GM21786 (cell line): ENCODE data around the gene NDNF.

Source experiments
- ATAC-seq: cut with Tn5 transposase; IDR thresholded peaks from one replicate; pipeline ENCODE4 v1.9.1; 2021; ENCODE audit not compliant: unreplicated experiment

NDNF gene

DNA sequence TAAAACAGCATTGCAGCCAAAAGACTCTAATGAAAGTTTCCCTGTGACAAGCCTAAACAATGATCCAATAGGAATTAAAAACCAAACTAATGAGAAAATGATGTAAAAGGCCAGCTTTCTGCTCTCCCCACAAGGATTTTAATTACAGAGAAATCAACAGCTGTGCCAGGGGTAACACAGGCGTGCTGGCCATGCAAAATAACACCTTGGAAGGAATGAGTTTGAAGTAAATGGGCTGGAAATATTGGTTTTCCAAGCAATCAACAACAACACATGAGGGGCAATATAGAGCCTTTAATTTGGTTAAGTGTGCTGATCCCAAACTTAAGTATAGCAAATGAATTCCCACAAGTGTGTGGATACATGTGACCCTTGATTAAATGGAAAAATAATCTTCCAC lies 56.9 kb downstream of the NDNF start:
- ATAC-seq: no peak

DNA sequence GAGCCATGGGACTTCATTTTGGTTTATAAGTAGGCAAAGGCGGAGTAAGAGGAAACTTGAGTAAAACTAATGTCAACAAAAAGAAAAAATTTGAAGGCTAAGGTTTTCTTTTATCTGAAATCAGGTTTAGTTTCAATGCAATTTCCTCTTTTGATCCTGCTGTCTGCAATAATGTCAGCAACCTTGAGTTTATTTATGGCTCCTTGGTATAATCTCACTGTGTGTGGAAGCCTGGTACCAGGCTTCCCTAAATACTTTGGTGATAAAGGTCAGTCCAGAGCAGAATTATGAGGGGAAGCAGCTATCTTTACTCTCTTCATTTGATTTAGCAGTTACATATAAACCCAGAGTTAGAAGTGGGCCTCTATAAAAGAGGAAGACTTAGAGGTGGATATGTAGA lies 57.8 kb downstream of the NDNF start:
- no peak for ATAC-seq

DNA sequence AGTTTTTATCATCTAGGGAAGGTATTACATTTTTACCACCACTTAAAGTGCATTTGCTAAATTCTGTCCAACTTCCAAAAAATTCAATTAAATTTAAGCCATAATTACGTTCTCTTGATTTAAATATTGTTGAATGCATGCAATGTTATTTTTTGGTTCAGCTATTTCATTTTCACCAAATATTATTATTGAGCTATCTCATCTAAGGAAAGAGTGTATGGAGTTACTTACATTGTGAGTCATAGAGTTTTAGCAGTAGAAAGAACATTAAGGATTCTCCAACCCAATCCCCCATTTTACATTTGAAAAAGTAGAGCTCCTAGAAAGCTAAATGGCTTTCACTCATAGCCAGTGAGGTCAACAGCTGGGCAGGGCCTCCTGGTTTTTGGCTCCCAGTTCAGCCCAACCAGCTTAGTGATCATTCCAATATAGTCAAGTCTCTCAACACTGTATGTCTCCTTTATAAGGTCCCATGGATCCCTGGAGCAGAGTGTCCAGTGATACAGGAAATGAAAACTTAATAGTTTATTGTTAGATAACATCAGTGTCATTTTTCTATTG lies 60.5 kb downstream of the NDNF start:
- no peak for ATAC-seq

DNA sequence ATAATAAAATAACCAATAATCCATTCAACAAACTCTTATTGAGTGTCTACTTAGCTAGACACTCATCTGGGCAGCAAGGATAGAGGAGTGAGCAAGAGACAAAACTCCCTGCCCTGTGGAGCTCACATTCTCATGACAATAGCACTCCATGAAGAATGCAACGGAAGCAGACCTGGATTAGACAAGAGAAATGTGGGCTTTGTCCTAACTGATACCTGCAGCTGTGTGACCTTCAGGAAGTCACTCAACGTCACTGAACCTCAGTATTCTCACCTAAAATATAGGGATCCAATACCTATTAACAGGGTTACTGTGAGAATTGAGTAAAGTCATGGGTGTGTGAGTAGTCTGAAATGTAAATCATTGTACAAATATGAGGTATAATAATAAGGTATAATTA lies 61.2 kb downstream of the NDNF start:
- ATAC-seq: no peak

- no peak for ATAC-seq
These were observed 62.5 kb downstream of the NDNF start for GRCh38 chr4:121009578-121010478.

DNA sequence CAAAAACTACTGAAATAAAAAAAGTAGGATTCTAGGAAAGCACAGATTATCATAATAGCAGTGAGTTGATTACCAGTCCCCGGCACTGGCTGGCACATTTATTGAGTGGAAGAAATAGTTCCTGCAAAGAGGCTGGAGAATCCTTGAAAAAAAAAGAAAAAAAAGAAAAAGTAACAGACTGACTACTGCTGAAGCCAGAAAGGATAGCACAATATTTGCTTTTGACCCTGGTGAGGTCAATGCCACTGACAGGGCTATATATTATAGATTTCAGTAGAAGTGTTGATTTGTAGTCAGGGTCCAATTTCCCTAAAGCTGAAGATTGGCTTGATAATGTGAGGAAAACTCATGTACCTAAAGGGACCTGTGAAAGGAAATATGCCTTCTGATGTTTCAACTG lies 64.7 kb downstream of the NDNF start:
- no peak for ATAC-seq

DNA sequence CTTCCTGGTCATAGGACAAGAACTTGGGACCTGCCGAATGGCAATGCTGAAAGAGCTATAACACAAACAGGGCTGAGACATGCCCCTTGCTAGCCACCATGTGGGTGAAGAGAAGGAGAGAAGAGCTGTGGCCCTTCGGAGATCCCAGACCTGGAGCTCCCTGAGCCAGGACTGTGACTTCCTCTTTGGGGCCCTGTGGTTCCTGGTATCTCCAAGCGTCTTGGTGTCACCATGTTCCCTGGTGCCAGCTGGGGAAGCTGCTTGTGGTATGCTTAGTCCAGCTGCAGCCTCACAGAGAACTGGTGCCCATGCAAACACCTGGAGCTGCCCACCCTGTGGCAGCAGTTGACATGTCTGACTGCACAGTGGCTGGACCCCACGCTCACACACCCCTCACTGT lies 68.5 kb downstream of the NDNF start:
- ATAC-seq: no peak

- ATAC-seq: no peak
These were observed 76.9 kb downstream of the NDNF start for GRCh38 chr4:120995266-120996010.

DNA sequence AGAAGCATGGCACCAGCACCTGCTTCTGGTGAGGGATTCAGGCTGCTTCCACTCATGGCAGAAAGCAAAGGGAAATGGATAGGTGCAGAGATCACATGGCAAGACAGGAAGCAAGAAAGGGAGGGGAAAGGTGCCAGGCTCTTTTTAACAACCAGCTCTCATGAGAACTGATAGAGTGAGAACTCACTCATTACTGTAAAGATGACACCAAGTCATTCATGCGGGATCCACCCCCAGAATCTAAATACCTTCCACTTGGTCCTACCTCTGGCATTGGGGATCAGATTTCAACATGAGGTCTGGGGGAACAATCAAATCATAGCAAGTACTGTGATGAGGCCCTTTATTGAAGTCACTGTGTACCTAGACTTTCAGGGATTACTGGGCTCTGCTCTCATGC lies 77.8 kb downstream of the NDNF start:
- no peak for ATAC-seq

DNA sequence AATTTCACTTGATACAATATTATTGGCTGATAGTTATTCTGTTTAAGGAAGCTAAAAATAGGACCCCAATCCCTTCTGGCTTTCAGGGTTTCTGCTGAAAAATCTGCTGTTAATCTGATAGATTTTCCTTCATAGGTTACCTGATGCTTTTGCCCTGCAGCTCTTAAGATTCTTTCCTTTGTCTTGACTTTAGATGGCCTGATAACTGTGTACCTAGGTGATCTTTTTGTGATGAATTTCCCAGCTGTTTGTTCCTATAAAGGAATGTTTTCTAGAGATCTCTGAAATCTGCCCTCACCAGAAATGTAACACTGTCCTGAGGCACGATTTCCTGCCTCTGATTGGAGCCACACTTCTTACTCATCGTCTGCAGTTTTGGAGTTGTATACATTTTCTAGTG lies 80.5 kb downstream of the NDNF start:
- ATAC-seq: no peak

- no peak for ATAC-seq
These were observed 82.1 kb downstream of the NDNF start for GRCh38 chr4:120990246-120990645.
